Stimulated activated CD4-positive, alpha-beta T cell treated with anti-CD3 and anti-CD28 coated beads, Interleukin-15, amount 100 ng/mL, for 48 hours (primary cell): ENCODE data around the gene OR10H1.
"Not testable (repeated sequence)": the region's sequence is repeated elsewhere in the genome, so short reads cannot be mapped to it uniquely, and the experiment has no call there.

Source experiments
- DNase-seq, 2 donors: peaks; one replicate each; pipeline ENCODE4 v3.0.0-alpha.2; 2020; ENCODE audit warnings: low read depth in 2 of 2

Gene OR10H1

GRCh38 chr19:15828611-15829305, 13.3 kb upstream of the OR10H1 start:
- DNase-seq, result not testable (repeated sequence)

GRCh38 chr19:15828121-15828610, 12.7 kb upstream of the OR10H1 start:
- no peak for DNase-seq

GRCh38 chr19:15825753-15826152, 10.3 kb upstream of the OR10H1 start:
- no peak for DNase-seq

GRCh38 chr19:15820646-15821045, 5.2 kb upstream of the OR10H1 start:
- DNase-seq, result no peak

- DNase-seq, result no peak
These were observed 1.5 kb downstream of the OR10H1 start for GRCh38 chr19:15813916-15814315.

- no peak for DNase-seq
These were observed 3.3 kb downstream of the OR10H1 start for GRCh38 chr19:15812060-15812722.

- no peak for DNase-seq
These were observed 4.0 kb downstream of the OR10H1 start for GRCh38 chr19:15811476-15811875.

- DNase-seq, result no peak
These were observed 5.1 kb downstream of the OR10H1 start for GRCh38 chr19:15810335-15810734.

- not testable (repeated sequence) for DNase-seq
These were observed 21.2 kb downstream of the OR10H1 start for GRCh38 chr19:15794279-15794678.

- DNase-seq, result no peak
These were observed 25.4 kb downstream of the OR10H1 start for GRCh38 chr19:15790096-15790495.

GRCh38 chr19:15788594-15789270, 26.7 kb downstream of the OR10H1 start:
- no peak for DNase-seq

GRCh38 chr19:15787611-15788155, 27.8 kb downstream of the OR10H1 start, which contains the start of gene OR10H5:
Gene OR10H5 (plus strand): TSS chr19:15787661. CDS start chr19:15794049, 6,388 bp downstream.
- no peak for DNase-seq

GRCh38 chr19:15782896-15783295, 32.6 kb downstream of the OR10H1 start:
- not testable (repeated sequence) for DNase-seq

GRCh38 chr19:15782211-15782610, 33.3 kb downstream of the OR10H1 start:
- DNase-seq, result no peak

- DNase-seq, result no peak
These were observed 33.8 kb downstream of the OR10H1 start for GRCh38 chr19:15781661-15782060.

GRCh38 chr19:15780610-15781418, 34.6 kb downstream of the OR10H1 start:
- DNase-seq, result no peak

GRCh38 chr19:15779756-15780476, 35.5 kb downstream of the OR10H1 start:
- no peak for DNase-seq

GRCh38 chr19:15776991-15777970, 38.2 kb downstream of the OR10H1 start:
- no peak for DNase-seq

GRCh38 chr19:15776264-15776663, 39.2 kb downstream of the OR10H1 start:
- no peak for DNase-seq

- no peak for DNase-seq
These were observed 40.2 kb downstream of the OR10H1 start for GRCh38 chr19:15775249-15775648.
